IMR-90 (cell line): ENCODE data around the gene H6PD. TPM values are rescaled to one million over a fixed set of nuclear protein-coding genes. Genes with fewer than 3 reads are reported as not detected.

Experiments used
- ATAC-seq: fragments of 200-7000 bp; cut with Tn5 transposase; 2 replicates; pipeline ENCODE4 v1.9.1; 2020; ENCODE audit warnings: low read depth, mild to moderate bottlenecking, moderate library complexity
- BruUV-seq: library from RNA; stranded (reverse); fragments of 400-500 nt; replicated peaks from 2 replicates; lab custom pipeline; 2021; lab: Mats Ljungman, UMichigan
- CTCF ChIA-PET: fragments of 300-600 bp; formaldehyde crosslinking; extraction: SDS; loops from one replicate; lab custom pipeline; 2021; ENCODE audit warnings: antibody characterized with exemption; lab: Yijun Ruan, JAX
- POLR2A ChIA-PET: fragments of 300-600 bp; sonication (Branson Sonifier 250); formaldehyde crosslinking; loops from one replicate; lab custom pipeline; 2022; ENCODE audit warnings: antibody characterized with exemption; ENCODE audit not compliant: unreplicated experiment; lab: Charles Lee
- DNase-seq: peaks from one replicate; pipeline ENCODE4 v3.0.0; 2013
- H2AFZ ChIP-seq: replicated peaks from 2 replicates; pipeline ENCODE3; 2013; ENCODE audit warnings: low read length, mild to moderate bottlenecking; ENCODE audit not compliant: poor library complexity
- H2AK5ac ChIP-seq: 2 replicates; pipeline ENCODE4 v1.6.1; 2013; ENCODE audit warnings: low read depth, low read length, inconsistent platforms
- H2AK9ac ChIP-seq: replicated peaks from 2 replicates; pipeline ENCODE3; 2013; ENCODE audit warnings: mild to moderate bottlenecking, low read depth, low read length, moderate library complexity; ENCODE audit not compliant: poor library complexity
- H2BK120ac ChIP-seq: 2 replicates; pipeline ENCODE4 v1.6.1; 2013; ENCODE audit warnings: low read depth, low read length, inconsistent platforms
- H2BK15ac ChIP-seq: 3 replicates; pipeline ENCODE4 v1.6.1; 2013; ENCODE audit warnings: low read depth, low read length, inconsistent platforms
- H2BK20ac ChIP-seq: 2 replicates; pipeline ENCODE4 v1.6.1; 2013; ENCODE audit warnings: low read depth, mild to moderate bottlenecking, inconsistent platforms, low read length, moderate library complexity
- H2BK5ac ChIP-seq: 2 replicates; pipeline ENCODE4 v1.6.1; 2013; ENCODE audit warnings: mild to moderate bottlenecking, low read depth, low read length, inconsistent platforms; ENCODE audit not compliant: poor library complexity, severe bottlenecking
- H3K14ac ChIP-seq: replicated peaks from 2 replicates; pipeline ENCODE4 v1.6.1; 2013; ENCODE audit warnings: low read depth, low read length, inconsistent platforms
- H3K18ac ChIP-seq: 2 replicates; pipeline ENCODE4 v1.6.1; 2013; ENCODE audit warnings: low read depth, low read length, control low read depth
- H3K23ac ChIP-seq: 2 replicates; pipeline ENCODE4 v1.6.1; 2013; ENCODE audit warnings: low read depth, low read length, inconsistent platforms
- H3K27ac ChIP-seq: 2 replicates; pipeline ENCODE4 v1.5.1; 2013; ENCODE audit warnings: mild to moderate bottlenecking, control low read depth, low read length; ENCODE audit not compliant: insufficient read depth
- H3K27me3 ChIP-seq: 2 replicates; pipeline ENCODE4 v1.6.1; 2013; ENCODE audit warnings: low read length; ENCODE audit not compliant: control insufficient read depth, insufficient read depth
- H3K36me3 ChIP-seq: 2 replicates; pipeline ENCODE4 v1.6.1; 2013; ENCODE audit warnings: low read length, mixed read lengths; ENCODE audit not compliant: control insufficient read depth, insufficient read depth
- H3K4ac ChIP-seq: 2 replicates; pipeline ENCODE4 v1.6.1; 2013; ENCODE audit warnings: low read depth, low read length, inconsistent platforms
- H3K4me1 ChIP-seq: 2 replicates; pipeline ENCODE4 v1.6.1; 2013; ENCODE audit warnings: low read length, mixed read lengths; ENCODE audit not compliant: control insufficient read depth, insufficient read depth
- H3K4me2 ChIP-seq: 2 replicates; pipeline ENCODE4 v1.6.1; 2013; ENCODE audit warnings: low read depth, mild to moderate bottlenecking, control low read depth, low read length, moderate library complexity
- H3K4me3 ChIP-seq: 2 replicates; pipeline ENCODE4 v1.5.1; 2013; ENCODE audit warnings: low read depth, mild to moderate bottlenecking, control low read depth, low read length, moderate library complexity; ENCODE audit not compliant: insufficient read depth
- H3K56ac ChIP-seq: 2 replicates; pipeline ENCODE4 v1.6.1; 2013; ENCODE audit warnings: low read length, inconsistent platforms; ENCODE audit not compliant: insufficient read depth; ENCODE audit errors: extremely low read depth
- H3K79me1 ChIP-seq, 2 experiments: 2 replicates each; pipeline ENCODE4 v1.6.1; 2013; ENCODE audit warnings: low read length in 2 of 2, inconsistent platforms in 1 of 2, low read depth in 1 of 2
- H3K9ac ChIP-seq: 2 replicates; pipeline ENCODE4 v1.6.1; 2013; ENCODE audit warnings: low read depth, low read length, control low read depth
- H3K9me1 ChIP-seq: 2 replicates; pipeline ENCODE4 v1.6.1; 2013; ENCODE audit warnings: low read length, inconsistent platforms; ENCODE audit not compliant: insufficient read depth
- H3K9me3 ChIP-seq: 2 replicates; pipeline ENCODE4 v1.6.1; 2013; ENCODE audit warnings: low read length; ENCODE audit not compliant: control insufficient read depth, insufficient read depth
- H4K20me1 ChIP-seq: 2 replicates; pipeline ENCODE4 v1.6.1; 2013; ENCODE audit warnings: low read length, inconsistent platforms; ENCODE audit not compliant: insufficient read depth
- H4K5ac ChIP-seq: 2 replicates; pipeline ENCODE4 v1.6.1; 2013; ENCODE audit warnings: mild to moderate bottlenecking, low read depth, low read length, control low read depth
- H4K8ac ChIP-seq, 2 experiments: 2 replicates each; pipeline ENCODE4 v1.6.1; 2013; ENCODE audit warnings: low read depth in 2 of 2, low read length in 2 of 2, control low read depth in 1 of 2, inconsistent platforms in 1 of 2
- H4K91ac ChIP-seq: 2 replicates; pipeline ENCODE4 v1.6.1; 2013; ENCODE audit warnings: low read depth, low read length, inconsistent platforms; ENCODE audit not compliant: insufficient read depth
- BHLHE40 ChIP-seq: fragments of 150-350 bp; IDR thresholded peaks from 2 replicates; pipeline ENCODE4 v1.6.1; 2016; ENCODE audit warnings: mild to moderate bottlenecking, low read depth, low read length
- CHD1 ChIP-seq: IDR thresholded peaks from 2 replicates; pipeline ENCODE4 v1.6.1; 2012; ENCODE audit warnings: low read depth, low read length, improper control_type of control experiment
- MAFK ChIP-seq: IDR thresholded peaks from 2 replicates; pipeline ENCODE4 v1.6.1; 2012; ENCODE audit warnings: low read depth, low read length, improper control_type of control experiment
- MXI1 ChIP-seq: IDR thresholded peaks from 2 replicates; pipeline ENCODE4 v1.6.1; 2012; ENCODE audit warnings: low read depth, mild to moderate bottlenecking, low read length, moderate library complexity, borderline replicate concordance
- NFE2L2 ChIP-seq: fragments of 150-350 bp; IDR thresholded peaks from 2 replicates; pipeline ENCODE4 v1.6.1; 2016; ENCODE audit warnings: low read depth, mild to moderate bottlenecking, low read length
- POLR2A ChIP-seq: IDR thresholded peaks from 2 replicates; pipeline ENCODE4 v1.6.1; 2012; ENCODE audit warnings: mild to moderate bottlenecking, low read depth, low read length
- RCOR1 ChIP-seq: IDR thresholded peaks from 2 replicates; pipeline ENCODE4 v1.6.1; 2012; ENCODE audit warnings: mild to moderate bottlenecking, low read length, improper control_type of control experiment; ENCODE audit not compliant: insufficient replicate concordance
- RFX5 ChIP-seq: IDR thresholded peaks from 2 replicates; pipeline ENCODE4 v1.8.0; 2012; ENCODE audit warnings: low read depth, mild to moderate bottlenecking, low read length, moderate library complexity
- SMC3 ChIP-seq: fragments of 150-350 bp; IDR thresholded peaks from 2 replicates; pipeline ENCODE4 v1.6.1; 2016; ENCODE audit warnings: low read depth, mild to moderate bottlenecking, antibody characterized with exemption, low read length, moderate library complexity
- WGBS, 2 experiments: methylation state at CpG; one replicate each; pipeline versions ENCODE4 v1.1.5 to v1.1.7; 2013; ENCODE audit warnings: missing lambda C conversion rate in 2 of 2; ENCODE audit not compliant: insufficient read length in 1 of 2; ENCODE audit errors: extremely low coverage in 2 of 2; 5-methylcytosine and 5-hydroxymethylcytosine counted together
- dilution Hi-C: fragments of 300-500 bp; cut with HindIII; formaldehyde crosslinking; loops from one replicate; pipeline ENCODE4 v1.14.3; 2018; ENCODE audit warnings: low sequenced_read_pairs; ENCODE audit not compliant: unreplicated experiment
- in situ Hi-C: fragments of 300-500 bp; cut with MboI; formaldehyde crosslinking; loops from 3 replicates; pipeline ENCODE4 v1.14.3; 2019; ENCODE audit warnings: low sequenced_read_pairs, inconsistent platforms, mixed read lengths
- intact Hi-C: fragments of 100-400 bp; cut with micrococcal nuclease; formaldehyde crosslinking; loops from 2 replicates; pipeline ENCODE4 v1.10.0; 2022
- polyA plus RNA-seq, 3 experiments: library from polyadenylated mRNA; depleted of rRNA; stranded (reverse); fragments of >200 nt; gene quantifications; 2 replicates each; pipeline ENCODE4 v1.2.3, GENCODE V29; 2012; ENCODE audit warnings: low replicate concordance in 1 of 3
- total RNA-seq: library from RNA; depleted of rRNA; stranded (reverse); fragments of >200 nt; gene quantifications from 2 replicates; pipeline ENCODE4 v1.2.3, GENCODE V29; 2012
- TF ChIP-seq, protein P1 (sequence below): conservative IDR thresholded peaks from 2 replicates; pipeline ENCODE4 v1.5.1; 2012; ENCODE audit warnings: mild to moderate bottlenecking, low read depth, low read length, improper control_type of control experiment
- TF ChIP-seq, protein P2 (sequence below): fragments of 150-350 bp; IDR thresholded peaks from 2 replicates; pipeline ENCODE4 v1.6.1; 2017; ENCODE audit warnings: mild to moderate bottlenecking, antibody characterized with exemption, low read length, low read depth

H6PD gene
- total and polyA plus RNA-seq, 2 of the 4 experiments (the other 2 are of a cell fraction): 9.3 to 22.1 TPM

DNA sequence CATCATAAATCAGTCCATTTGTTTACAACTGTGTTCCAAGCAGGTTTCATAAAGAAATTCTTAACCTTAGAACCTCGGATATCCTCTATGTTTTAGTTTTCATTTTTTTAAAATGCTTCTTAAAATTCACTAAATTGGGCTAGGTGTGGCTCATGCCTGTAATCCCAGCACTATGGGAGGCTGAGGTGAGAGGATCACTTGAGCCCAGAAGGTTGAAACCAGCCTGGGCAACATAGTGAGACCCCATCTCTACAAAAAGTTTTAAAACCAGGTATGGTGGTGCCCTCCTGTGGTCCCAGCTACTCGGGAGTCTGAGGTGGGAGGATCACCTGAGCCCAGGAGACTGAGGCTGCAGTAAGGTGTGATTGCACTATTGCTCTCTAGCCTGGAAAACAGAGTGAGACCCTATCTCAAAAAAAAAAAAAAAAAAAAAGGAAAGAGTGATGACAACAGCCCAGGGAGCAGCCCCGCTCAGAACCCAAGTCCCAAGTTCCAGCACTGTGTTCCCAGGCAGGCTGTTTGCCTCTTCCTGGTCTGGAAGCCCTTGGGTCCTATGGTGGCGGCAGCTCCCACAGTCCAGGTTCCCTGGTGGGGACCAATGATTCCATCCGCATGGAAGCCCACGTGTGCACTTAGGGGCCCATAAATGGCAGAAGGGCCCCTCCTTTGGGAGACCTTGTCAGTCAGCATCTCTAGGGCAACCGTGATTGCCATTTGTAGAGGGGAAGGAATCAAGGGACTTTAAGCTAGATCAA lies 33.4 kb downstream of the H6PD start (continued):
- TF ChIP-seq, protein P1, sequence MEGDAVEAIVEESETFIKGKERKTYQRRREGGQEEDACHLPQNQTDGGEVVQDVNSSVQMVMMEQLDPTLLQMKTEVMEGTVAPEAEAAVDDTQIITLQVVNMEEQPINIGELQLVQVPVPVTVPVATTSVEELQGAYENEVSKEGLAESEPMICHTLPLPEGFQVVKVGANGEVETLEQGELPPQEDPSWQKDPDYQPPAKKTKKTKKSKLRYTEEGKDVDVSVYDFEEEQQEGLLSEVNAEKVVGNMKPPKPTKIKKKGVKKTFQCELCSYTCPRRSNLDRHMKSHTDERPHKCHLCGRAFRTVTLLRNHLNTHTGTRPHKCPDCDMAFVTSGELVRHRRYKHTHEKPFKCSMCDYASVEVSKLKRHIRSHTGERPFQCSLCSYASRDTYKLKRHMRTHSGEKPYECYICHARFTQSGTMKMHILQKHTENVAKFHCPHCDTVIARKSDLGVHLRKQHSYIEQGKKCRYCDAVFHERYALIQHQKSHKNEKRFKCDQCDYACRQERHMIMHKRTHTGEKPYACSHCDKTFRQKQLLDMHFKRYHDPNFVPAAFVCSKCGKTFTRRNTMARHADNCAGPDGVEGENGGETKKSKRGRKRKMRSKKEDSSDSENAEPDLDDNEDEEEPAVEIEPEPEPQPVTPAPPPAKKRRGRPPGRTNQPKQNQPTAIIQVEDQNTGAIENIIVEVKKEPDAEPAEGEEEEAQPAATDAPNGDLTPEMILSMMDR: no peak

DNA sequence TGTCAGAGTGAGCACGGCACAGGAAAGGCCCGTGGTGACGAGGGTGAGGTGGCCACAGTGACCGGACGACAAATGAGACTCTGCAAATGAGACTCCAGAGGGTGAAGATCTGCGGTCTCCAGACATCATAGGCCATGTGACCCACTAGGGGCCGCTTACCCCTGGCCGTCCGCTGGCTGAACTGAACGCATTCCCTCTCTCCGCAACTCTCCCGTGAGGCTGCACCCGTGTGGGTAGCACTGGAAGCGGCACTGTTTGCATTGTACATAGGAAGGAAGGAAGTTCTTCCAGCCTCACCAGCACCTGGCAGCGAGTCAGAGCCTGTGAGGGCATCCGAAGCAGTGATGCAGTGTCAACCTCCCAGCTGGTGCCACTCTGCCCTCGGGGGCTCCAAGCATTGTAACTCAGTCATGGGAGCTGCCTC lies 34.5 kb downstream of the H6PD start:
- Histone ChIP-seq H2AK9ac (no peak overlapping the region), H3K9me3 (no peaks in the 10 kb centered on the region), H3K23ac (no peak overlapping the region), H3K9ac (no peak overlapping the region), H2AK5ac (no peak overlapping the region), H3K79me1 (peaks cover 0 to 12% of the 10 kb centered on the region in 2 experiments; a peak in 1 of 4 replicates), H3K4me3 (no peak overlapping the region), H3K14ac (no peak overlapping the region), H2BK120ac (no peak overlapping the region), H3K18ac (no peak overlapping the region), H3K27ac (no peak overlapping the region), H2AFZ (no peak overlapping the region), H2BK15ac (no peak overlapping the region), H3K9me1 (no peaks in the 10 kb centered on the region; the same call in 1 of the 2 replicates), H3K56ac (no peak overlapping the region), H4K20me1 (no peaks in the 10 kb centered on the region), H4K91ac (no peak overlapping the region), H3K36me3 (peaks cover 18% of the 10 kb centered on the region; the same call in 1 of the 2 replicates), H3K27me3 (no peaks in the 10 kb centered on the region), H4K8ac (no peak overlapping the region), H2BK5ac (no peak overlapping the region), H2BK20ac (no peak overlapping the region), H3K4me1 (peaks cover 6% of the 10 kb centered on the region), H3K4me2 (no peak overlapping the region), H3K4ac (no peak overlapping the region), H4K5ac (no peak overlapping the region)
- ChIA-PET CTCF (interaction anchor here (0.6 to 1.1 kb wide), 3 partner anchors 198 to 551 kb away, joined by 3 to 5 read pairs (median 3); no protein-coding TSS in a partner anchor), POLR2A (no interaction called here)
- WGBS, 2 experiments: 91% methylated on average over 7 of the region's 17 CpGs; no CpG with 5 or more reads in 1 of the 2 experiments
- no peak for ATAC-seq
- in situ Hi-C loops (no loop called here), dilution Hi-C loops (no loop called here), intact Hi-C loops (loop anchor here (5.0 kb wide), 1 partner anchor 157 kb away; no protein-coding TSS in a partner anchor)
- no peak for DNase-seq
- BruUV-seq: no TSS peak
- TF ChIP-seq NFE2L2 (no peak), BHLHE40 (no peak), RCOR1 (no peak), SMC3 (no peak), CHD1 (no peak), RFX5 (no peak), MXI1 (no peak), POLR2A (no peak), MAFK (no peak)
- TF ChIP-seq, protein P1: no peak
- TF ChIP-seq, protein P2, sequence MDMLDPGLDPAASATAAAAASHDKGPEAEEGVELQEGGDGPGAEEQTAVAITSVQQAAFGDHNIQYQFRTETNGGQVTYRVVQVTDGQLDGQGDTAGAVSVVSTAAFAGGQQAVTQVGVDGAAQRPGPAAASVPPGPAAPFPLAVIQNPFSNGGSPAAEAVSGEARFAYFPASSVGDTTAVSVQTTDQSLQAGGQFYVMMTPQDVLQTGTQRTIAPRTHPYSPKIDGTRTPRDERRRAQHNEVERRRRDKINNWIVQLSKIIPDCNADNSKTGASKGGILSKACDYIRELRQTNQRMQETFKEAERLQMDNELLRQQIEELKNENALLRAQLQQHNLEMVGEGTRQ: no peak
